Measurements from ENCODE around the gene TST. TPM values are rescaled to one million over a fixed set of nuclear protein-coding genes. Genes with fewer than 3 reads are reported as not detected.

TST gene
- total and polyA plus RNA-seq, 9 of the 15 experiments (the other 6 are each of a cell fraction or from before 2014, with no cell fraction given): 1.4 to 26.9 (median 12.4) TPM

GRCh38 chr22:37043209-37043827 is 24.1 kb upstream of the TST start:
- FAIRE-seq: no peak
- BruUV-seq (replicated peaks): no TSS peak
- Histone ChIP-seq H3K4me2 (ENCODE audit: insufficient read depth, low read length) (no peak overlapping the region), H3K9me3 (replicated peaks; ENCODE audit: control insufficient read depth, insufficient read depth, low read depth, low read length) (no peaks in the 10 kb centered on the region), H3K27ac (ENCODE audit: extremely low read depth, low read depth, low read length) (no peak overlapping the region), H3K9me1 (ENCODE audit: control insufficient read depth, insufficient read depth, low read length) (no peaks in the 10 kb centered on the region), H3K27me3 (ENCODE audit: control insufficient read depth in 2 of 2, insufficient read depth in 2 of 2, low read length in 2 of 2) (peaks cover 0 to 3% of the 10 kb centered on the region in 2 experiments; a peak in 1 of 5 replicates), H3K4me1 (replicated peaks in 1 of 2; ENCODE audit: control insufficient read depth in 2 of 2, insufficient read depth in 2 of 2, low read length in 2 of 2) (peaks cover 0 to 7% of the 10 kb centered on the region in 2 experiments; a peak in 2 of 5 replicates), H3K9ac (ENCODE audit: insufficient read depth in 1 of 2, low read depth in 2 of 2, low read length in 2 of 2) (no peak overlapping the region), H3K36me3 (ENCODE audit: control insufficient read depth, insufficient read depth, low read length) (no peaks in the 10 kb centered on the region), H2AFZ (ENCODE audit: low read depth, low read length) (no peak overlapping the region), H3K4me3 (no peak overlapping the region), H4K20me1 (replicated peaks; ENCODE audit: control insufficient read depth, insufficient read depth, low read length) (no peaks in the 10 kb centered on the region), H3K79me2 (ENCODE audit: control insufficient read depth, insufficient read depth, low read length) (no peaks in the 10 kb centered on the region)
- DNase-seq (ENCODE audit: extremely low read depth in 1 of 4, low spot score in 3 of 4): no peak
- TF ChIP-seq MYBL2 (IDR thresholded peaks at IDR 0.05; ENCODE audit: low read depth): no peak
- TF ChIP-seq MYBL2 (CRISPR knock-in tag; IDR thresholded peaks at IDR 0.05; ENCODE audit: borderline replicate concordance): no peak
- no peak for TF ChIP-seq HDAC2 (IDR thresholded peaks at IDR 0.05)
- no peak for TF ChIP-seq ZBTB1 (CRISPR knock-in tag; IDR thresholded peaks at IDR 0.05; ENCODE audit: borderline replicate concordance, low read depth)
- no peak for TF ChIP-seq FOXJ2 (tag; IDR thresholded peaks at IDR 0.05)
- no peak for TF ChIP-seq TFAP4 (CRISPR knock-in tag; IDR thresholded peaks at IDR 0.05; ENCODE audit: borderline replicate concordance)
- no peak for ATAC-seq
- POLR2A ChIA-PET: interaction anchor here (0.5 to 1.0 kb wide), 5 partner anchors 10 to 83 kb away, joined by 3 read pairs; no protein-coding TSS in a partner anchor
- WGBS (ENCODE audit: insufficient coverage, low coverage, missing lambda C conversion rate): 28% methylated on average over 5 of the region's 7 CpGs
- CTCF ChIA-PET (ENCODE audit: low intra/inter-chr PET ratio): interaction anchor here (1.7 to 2.2 kb wide), 2 partner anchors 57 to 496 kb away, joined by 5 to 14 read pairs; no protein-coding TSS in a partner anchor
- in situ Hi-C loops (cut with MboI): no loop called here
- intact Hi-C loops (cut with micrococcal nuclease): loop anchor here (5.0 to 10.0 kb wide), 3 partner anchors 56 to 259 kb away; no protein-coding TSS in a partner anchor

All from K562 (cell line).